Superior temporal gyrus (tissue), 1 donor: ENCODE results near the gene CRTC3.

Experiments
- DNase-seq: peaks from one replicate; pipeline ENCODE4 v3.0.0-alpha.2; 2016; ENCODE audit errors: extremely low spot score

The CRTC3 gene

DNA sequence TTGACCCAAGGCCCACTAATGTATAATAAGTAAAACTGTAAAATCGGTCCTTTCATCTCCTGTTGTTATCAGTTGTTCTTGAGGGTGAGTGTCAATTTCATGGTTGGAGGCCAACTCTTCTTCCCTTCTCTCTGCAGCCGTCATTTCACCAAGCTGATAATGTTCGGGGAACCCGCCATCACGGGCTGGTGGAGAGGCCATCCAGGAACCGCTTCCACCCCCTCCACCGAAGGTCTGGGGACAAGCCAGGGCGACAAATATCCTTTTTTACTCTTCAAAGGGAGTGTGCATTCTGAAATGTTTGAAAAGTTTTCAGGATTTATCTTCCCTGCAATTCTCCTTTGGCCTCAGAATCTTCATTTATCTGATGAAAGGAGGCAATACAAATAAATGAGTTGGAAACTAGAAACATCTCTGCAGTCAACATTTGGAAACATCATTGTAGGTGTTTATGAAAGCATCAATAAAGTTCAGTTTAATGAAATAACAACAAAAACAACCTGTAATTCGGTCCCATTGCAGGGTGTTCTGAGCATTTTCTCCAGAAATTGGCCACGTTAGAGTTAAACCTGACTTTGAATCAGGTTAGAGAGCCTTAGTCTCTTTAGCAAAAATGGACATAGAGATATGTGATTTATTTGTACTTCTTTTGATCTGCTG lies 63.9 kb downstream of the CRTC3 start:
- no peak for DNase-seq

DNA sequence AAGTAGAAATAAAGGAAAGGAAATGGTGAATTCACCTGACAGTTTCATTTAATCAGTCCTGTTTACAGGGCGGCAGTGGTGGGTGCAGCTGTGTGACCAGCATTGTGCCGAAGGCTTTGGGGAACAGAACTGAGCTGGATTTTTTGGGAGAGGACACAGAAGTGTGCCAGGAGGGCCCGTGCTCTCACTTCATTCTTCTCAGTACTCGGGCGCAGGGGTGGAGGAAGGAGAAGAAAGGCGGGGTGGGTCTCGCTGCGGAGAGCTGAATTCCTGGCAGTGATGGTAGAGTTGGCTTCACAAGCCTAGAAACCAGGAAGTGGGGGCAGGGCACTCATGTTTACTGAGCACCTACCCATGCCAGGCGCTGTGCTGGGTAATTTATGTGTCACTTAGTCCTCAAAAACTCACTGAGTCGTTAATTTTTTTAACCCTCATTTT lies 64.6 kb downstream of the CRTC3 start:
- peak; percentile 54 for DNase-seq

GRCh38 chr15:90595763-90596155 lies 66.0 kb downstream of the CRTC3 start:
- DNase-seq, result no peak

DNA sequence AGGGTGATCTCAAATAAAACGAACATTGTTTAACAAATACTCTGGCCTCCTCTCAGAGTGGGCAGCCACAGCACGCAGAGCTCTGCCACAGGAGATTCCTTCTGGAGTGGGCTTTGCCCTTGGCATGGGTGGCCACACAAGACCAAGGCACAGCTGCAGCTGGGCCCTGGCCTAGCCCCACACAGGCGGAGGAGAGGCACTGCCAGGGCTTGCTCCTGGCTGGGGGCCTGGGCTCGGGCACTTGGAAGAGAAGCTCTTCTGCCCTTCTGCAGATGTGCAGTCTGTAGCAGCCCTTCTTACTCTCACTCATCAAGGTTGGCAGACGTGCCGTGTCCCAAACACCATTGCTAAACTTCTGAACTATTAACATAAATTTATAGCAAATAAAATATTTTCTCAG lies 67.2 kb downstream of the CRTC3 start:
- peak; percentile 74 for DNase-seq

DNA sequence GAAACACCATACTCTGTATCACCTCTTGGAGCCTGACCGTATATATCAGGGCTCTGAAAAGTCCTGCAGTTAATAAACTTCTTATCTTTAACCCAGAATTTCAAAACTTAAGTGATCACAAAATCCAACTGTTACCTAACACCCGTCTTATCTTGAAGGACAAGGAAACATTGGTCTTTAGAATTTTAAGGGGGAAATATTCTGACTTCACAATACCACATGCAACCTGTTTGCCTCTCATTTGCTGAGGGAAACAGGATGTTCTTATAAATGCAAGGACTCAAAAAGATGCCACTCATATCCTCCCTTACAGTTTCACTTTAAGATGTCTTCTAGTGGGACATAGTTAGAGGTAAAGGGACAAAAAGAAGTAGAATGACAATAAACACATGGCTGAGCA lies 67.9 kb downstream of the CRTC3 start:
- DNase-seq, result no peak

DNA sequence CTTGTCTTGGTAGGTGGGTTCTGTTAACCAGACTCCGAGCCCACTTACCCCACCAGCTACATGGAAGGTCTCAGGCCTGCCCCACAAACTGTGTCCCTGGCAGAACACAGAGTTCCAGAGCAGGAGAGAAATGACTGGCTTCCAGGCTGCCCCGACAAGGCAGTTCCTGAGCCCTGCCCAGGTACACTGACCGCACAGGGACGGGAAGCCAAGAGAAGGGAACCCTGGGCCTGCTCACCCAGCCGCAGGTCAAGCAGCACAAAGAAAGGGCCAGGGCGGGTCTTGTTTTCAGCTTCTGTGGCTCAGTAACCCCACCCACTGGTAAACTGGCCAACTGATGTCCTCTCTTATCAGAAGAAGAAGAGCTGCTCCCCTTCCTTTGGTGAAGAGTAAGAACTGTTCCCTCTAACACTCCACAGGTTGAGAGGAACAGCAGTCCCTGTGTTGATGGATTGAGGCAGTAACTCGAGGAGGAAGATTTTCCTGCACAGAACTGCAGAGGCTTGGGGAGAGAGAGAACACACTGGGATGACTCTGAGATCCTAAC lies 68.4 kb downstream of the CRTC3 start:
- DNase-seq, result peak; percentile 71

DNA sequence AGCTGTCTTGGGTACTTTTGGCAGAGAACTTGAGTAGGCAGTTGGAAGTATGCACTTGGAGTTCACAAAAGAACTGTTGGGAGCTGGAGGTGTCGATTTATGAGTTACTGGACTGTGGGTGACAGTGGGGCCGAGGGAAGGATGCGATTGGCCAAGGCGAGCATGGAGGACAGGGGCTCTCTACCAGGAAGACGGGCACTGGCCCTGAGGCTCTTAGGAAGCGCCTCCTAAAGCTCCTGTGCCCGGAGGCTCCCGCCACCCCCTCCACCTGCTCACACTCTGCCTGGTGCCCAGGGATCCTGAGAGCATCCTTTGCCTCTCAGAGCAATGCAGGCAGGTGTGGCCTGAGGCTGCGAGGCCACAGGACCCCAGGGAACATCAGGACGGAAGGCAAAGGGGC lies 69.0 kb downstream of the CRTC3 start:
- no peak for DNase-seq

GRCh38 chr15:90599116-90599515 lies 69.4 kb downstream of the CRTC3 start:
- no peak for DNase-seq

GRCh38 chr15:90599644-90600043 lies 69.9 kb downstream of the CRTC3 start:
- DNase-seq, result no peak

- DNase-seq, result peak; percentile 68
Observed at GRCh38 chr15:90600954-90601353, 71.2 kb downstream of the CRTC3 start.

GRCh38 chr15:90603893-90604292 lies 74.2 kb downstream of the CRTC3 start:
- no peak for DNase-seq

GRCh38 chr15:90606641-90607040 lies 76.9 kb downstream of the CRTC3 start:
- DNase-seq, result no peak

DNA sequence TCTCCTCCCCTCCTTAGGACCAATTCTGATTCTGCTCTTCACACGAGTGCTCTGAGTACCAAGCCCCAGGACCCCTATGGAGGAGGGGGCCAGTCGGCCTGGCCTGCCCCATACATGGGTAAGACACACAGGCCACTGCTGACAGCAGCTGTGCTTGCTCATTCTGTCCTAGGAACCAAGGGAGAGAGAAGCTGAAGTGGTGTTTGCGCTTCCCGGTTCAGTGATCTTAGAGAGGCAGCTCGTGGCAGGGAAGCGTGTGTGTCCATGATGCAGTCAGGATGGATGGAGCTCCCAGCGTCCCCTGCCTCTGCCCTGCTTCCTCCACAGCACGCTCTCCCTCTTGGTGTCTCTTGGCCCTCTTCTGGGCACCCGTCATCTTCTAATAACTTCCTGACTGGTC lies 77.6 kb downstream of the CRTC3 start:
- no peak for DNase-seq

- DNase-seq, result no peak
Observed at GRCh38 chr15:90609242-90610180, 79.8 kb downstream of the CRTC3 start.

GRCh38 chr15:90610190-90610589 lies 80.5 kb downstream of the CRTC3 start:
- DNase-seq, result no peak

DNA sequence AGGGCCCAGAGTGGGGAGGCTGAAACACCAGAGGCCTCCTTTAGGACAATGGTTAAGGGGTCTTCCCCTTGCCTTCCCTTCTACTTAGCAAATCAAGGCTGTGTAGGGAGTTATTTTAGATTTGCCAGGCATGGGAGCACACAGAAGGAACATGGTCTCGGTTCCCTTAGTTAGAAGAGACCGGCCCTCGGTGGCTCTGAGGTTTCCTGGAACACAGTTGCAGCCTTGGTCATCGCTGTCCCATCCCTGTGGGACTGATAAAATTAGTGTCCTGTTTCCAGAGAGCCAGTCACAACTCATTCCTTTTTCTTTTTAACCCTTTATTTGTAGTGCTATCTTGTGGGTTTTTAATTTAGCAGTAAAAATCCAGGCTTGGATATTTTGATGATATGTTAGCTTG lies 81.4 kb downstream of the CRTC3 start:
- no peak for DNase-seq

DNA sequence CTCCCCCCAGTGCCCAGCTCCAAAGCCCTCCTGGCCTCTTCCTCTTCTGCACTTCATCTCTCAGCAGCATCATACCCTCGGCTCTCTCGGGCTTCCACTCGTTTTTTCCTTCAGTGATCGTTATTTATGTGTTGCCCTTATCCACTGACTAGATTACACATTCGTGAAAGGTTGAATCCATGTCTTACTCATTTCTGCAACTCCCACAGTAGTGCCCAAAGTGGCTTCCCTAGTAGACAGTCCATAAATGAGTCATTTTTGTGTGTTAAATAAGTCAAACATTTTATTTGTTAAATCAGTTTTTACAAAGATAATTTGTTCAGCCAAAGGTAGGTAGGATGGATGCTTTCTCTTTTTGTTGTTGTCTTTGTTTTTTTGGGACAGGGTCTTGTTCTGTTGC lies 87.4 kb downstream of the CRTC3 start:
- DNase-seq, result no peak

DNA sequence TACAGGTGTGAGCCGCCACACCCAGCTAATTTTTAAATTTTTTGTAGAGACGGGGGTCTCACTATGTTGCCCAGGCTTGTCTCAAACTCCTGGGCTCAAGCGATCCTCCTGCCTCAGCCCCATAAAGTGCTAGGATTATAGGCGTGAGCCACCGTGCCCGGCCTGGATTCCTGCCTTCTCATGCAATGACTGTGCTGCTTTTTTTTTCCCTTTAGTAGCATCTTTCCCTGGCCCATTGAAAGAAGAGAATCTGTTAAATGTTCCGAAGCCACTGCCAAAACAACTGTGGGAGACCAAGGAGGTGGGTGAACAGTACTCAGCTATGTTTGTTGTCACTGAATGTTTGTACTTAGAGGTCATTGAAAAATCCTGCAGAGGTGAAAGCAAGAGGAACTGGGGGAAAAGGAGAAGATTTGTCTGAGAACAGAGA lies 88.0 kb downstream of the CRTC3 start:
- peak; percentile 38 for DNase-seq

DNA sequence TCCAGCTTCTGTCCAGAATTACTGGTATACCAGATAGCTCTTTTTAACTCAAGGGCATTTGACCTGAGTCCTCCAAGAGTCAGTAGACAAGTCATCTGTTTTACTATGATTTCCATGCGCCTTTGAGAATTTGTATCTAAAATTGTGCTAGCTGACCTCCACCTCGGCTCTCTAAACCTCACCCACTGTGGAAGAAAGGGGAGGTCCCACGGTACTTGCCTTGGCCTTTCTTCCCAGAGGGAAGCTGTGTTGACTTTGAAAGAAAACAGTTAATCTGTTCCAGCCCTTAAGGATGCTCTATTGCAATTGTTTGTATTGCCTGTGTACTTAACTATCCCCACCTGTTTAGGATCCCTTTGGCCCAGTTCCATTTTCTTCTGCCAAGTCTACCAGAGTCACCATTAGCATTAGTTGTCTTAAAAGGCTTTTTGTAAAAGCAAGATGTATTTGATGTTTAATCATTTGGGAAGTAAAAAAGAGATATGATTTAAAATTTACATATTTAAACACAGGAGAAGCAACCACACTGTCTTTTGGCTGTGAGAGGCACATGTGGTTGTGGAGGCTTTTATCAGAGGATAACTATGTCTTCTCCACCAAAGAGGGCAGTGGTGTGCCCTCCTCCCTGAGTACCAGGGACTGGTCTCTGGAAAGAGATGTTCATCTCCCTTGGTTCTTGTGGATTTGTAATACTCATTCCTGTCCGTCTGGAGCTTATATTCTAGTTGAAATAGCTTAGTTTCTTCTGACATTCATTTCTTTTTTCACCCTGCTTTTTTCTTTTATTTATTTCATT lies 88.8 kb downstream of the CRTC3 start:
- DNase-seq, result no peak

DNA sequence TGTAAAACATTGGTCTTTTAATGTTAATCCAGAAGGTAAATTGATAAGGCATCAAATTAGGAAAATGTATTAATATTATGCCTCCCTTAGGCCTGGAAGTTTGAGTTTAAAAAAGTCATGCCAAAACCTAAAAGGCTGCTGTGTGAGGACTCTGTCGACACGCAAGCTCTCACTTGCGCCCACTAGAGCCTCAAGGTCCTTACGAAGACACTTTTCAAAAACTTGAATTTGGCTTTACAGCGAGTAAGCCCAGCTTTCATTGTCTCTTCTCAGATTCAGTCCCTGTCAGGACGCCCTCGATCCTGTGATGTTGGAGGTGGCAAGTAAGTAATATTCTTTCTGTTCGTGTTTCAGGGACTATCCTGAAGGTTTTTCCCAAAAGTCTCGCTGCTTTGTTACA lies 89.7 kb downstream of the CRTC3 start:
- DNase-seq, result no peak

DNA sequence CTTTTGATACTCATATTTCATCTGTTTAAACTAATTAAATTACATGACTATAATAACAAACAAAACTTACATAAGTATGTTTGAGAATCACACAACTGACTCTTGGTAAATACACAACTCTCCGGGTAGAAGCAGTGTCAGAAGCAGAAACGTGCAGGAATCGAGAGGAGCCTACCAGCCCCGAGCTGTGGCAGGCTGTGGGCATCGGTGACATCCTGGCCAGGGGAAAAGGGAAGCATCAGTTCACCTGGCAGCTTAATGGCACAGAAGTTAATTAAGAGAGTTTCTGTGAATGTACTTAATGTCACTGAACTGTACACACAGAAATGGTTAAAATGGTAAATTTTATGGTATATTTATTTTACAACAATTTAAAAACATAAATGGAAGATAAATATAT lies 90.2 kb downstream of the CRTC3 start:
- no peak for DNase-seq
